ENCODE results near the gene VPREB1. TPM values are rescaled to one million over a fixed set of nuclear protein-coding genes. Genes with fewer than 3 reads are reported as not detected.
"Not testable (repeated sequence)": the region's sequence is repeated elsewhere in the genome, so short reads cannot be mapped to it uniquely, and the experiment has no call there.

VPREB1 gene
- total RNA-seq, 2 experiments from 2014 or later: not detected

DNA sequence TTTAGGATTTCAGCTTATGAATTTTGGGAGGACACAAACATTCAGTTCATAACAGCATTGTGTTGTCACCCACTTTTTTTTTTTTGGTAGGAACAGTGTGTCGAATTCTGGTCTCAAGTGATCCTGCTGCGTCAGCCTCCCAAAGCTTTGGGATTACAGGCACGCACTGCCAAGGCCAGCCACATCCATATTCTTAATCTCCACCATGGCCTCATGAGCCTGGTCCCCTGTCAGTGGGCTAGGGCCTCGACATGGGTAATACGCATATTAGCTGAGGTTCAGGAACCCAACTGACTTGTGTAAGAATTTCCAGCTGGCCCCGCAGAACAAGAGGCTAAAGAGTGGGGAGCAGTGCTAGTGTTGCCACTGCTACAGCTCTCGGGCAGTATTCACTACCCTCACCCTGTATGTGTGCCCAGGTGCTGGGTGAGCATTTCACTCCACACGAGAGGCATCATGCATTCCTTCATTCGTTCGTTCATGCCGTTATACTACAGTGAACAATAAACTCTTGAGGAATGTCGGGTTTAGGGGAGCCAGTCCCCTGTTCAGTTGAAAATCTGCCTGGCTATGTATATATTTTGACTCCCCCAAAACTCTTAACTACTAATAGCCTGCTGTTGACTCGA, 5.2 kb upstream of the VPREB1 start:
- POLR2A ChIA-PET: no interaction called here

DNA sequence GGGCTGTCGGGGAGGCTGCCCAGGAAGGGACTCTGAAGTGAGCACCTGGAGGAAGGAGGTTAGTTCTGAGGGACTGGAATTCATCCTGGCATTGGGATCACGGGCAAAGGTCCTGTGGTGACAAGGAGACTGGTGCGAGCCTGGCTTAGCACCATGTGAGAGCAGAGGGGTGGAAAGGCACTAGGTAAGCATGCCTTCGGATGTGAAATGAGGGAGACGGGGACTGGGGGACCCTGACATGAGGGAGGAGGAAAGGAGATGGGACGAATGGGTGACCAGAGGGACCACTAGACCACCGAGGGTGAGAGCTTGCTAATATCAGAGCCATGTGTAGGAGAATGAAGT, 3.1 kb upstream of the VPREB1 start:
- POLR2A ChIA-PET: no interaction called here
- CTCF ChIA-PET: interaction anchor here (1.1 kb wide), 1 partner anchor 34 kb away, joined by 3 read pairs; no protein-coding TSS in a partner anchor

More for the DNA sequence above, 5.2 kb upstream of the VPREB1 start:
- CTCF ChIA-PET: interaction anchor here (5.2 kb wide), 1 partner anchor 32 kb away, joined by 55 read pairs; no protein-coding TSS in a partner anchor

DNA sequence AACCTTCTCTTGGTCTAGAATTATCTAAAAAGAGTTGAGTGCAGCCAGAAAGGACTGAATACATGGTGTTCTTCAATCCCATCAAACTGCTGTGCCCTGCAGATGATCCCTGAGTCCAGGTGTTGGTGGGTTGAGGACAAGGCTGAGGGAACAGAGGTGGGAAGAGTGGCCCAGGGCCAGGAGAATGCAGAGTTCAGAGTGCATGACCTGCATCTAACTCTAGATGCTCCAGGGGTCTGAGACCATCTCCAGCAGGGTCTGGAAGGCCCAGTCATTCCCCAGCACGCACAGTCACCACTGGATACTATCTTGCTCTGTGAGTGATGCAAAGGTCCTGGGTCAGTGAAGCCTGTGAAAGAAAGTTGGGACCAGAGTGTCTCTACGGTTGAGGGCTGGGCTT, 2.1 kb upstream of the VPREB1 start:
- CTCF ChIA-PET: interaction anchor here (1.1 kb wide), 1 partner anchor 35 kb away, joined by 3 read pairs; no protein-coding TSS in a partner anchor
- POLR2A ChIA-PET: no interaction called here

DNA sequence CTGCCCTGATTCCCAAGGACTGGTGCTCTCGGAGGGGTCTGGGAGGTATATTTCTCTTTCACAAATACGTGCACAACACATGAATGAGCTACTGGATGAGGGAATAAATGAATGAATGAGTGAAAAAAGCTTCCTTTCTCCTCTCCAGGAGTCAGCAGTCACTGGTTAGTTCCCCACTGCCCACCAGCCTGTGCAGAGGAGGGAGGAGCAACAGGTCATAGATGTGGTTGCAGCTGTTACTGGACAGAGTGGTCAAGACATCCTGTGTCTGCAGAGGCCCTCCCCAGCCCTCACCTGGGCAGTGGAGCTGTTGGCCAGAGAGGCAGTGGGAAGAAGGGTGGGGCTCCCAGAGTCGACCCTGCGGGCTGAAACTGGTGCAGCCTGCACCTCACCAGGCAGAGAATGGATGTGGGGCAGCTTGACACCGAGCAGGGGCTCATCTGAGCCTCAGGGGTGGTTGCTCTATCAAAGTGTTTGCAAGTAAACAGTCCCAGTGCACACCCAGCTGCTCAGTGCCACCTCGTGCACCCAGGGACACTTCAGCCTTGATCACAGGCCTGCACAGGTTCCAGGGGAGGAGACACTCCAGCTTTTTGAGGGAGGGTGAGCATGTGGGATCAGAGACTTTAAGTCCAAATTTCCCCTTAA, 1.4 kb upstream of the VPREB1 start:
- ChIA-PET POLR2A (no interaction called here), CTCF (interaction anchor here (0.6 kb wide), 1 partner anchor 35 kb away, joined by 3 read pairs; no protein-coding TSS in a partner anchor)

DNA sequence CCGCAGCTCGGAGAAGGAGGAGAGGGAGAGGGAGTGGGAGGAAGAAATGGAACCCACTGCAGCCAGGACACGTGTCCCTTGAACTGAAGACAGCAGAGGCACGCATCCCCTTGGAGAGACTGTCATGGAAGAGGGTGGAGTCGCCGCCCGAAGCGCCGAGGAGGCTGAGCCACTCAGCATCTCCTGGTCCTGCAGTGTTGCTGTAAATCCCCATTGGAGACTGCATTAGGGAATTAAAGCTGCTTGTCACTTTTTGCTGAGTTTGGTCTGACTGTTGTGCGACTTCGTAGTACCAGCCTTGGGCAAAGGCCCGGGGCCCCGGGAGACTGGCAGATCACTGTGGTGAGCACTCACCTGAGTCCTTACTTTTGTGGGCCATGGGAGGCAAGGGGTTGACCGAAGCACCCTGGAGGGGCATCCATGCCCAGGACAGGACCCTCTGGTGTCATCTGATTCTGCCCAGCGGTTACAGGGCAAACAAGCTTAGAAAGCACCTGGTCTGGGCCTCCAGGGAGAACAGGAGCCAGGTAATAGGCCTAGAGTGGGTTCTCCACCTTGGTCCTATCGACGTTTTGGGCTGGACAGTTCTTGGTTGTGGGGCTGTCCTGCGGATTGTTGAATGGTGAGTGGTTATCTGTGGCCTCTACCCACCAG, 797 bp downstream of the VPREB1 start:
- ChIA-PET POLR2A (no interaction called here), CTCF (interaction anchor here (1.2 kb wide), 1 partner anchor 10 kb away, joined by 4 read pairs; no protein-coding TSS in a partner anchor)

DNA sequence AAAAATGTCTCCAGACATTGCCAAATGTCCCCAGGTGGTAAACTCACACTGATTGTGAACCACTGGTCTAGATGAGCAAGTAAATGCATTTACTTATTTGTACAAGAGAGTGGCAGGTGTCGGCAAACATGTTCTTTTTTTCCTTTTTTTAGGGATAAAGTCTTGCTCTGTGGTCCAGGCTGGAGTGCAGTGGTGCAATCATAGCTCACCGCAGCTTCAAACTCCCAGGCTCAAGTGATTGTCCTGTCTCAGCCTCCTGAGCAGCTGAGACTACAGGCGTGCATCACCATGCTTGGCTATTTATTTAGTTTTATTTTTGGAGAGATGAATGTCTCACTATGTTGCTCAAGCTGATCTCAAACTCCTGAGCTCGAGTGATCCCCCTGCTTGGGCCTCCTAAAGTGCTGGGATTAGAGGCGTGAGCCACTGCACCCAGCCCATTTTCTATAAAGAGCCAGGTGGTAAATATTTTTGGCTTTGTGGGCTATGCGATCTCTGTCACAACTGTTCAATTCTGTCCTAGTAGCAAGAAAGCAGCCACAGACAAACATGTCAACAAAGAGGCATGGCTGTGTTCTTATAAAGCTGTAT, 1.4 kb downstream of the VPREB1 start:
- ChIA-PET CTCF (interaction anchor here (1.2 kb wide), 1 partner anchor 11 kb away, joined by 4 read pairs; no protein-coding TSS in a partner anchor), POLR2A (no interaction called here)

DNA sequence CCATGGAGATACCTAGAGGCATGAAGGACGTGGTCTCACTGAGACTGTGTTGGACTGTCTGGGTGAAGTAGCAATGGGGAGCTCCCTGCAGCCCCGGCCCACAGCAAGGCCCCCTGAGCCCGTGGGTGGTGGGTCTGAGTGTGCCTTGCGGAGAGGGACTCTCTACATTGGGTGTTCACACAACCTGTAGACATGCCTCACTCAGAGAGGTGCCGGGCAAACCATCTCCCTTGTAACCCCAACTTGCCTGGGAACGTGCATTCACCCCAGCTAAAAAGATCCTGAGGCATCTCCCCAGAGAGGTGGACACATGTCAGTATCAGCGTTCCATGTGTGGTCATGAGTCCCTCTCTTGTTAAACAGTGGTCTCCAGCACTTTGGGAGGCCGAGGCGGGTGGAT, 2.1 kb downstream of the VPREB1 start:
- CTCF ChIA-PET: no interaction called here

DNA sequence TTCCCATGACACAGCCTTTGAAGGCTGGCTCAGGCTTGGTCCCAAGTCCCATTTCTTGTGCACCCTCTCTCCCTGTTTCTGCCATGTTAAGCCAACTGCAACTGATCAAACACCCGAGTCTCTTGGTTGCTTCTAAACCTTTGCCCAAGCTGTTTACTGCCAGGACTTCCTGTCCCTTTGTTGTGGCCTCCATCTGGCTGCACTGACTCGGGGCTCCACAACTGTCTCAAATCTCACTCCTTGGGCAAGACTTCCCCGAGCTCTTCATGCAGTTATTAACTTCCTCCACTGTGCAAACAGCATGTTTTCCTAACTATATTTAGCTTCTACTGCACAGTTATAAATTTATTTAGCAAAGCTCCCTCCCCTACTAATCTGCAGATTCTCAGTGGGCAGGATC, 4.3 kb downstream of the VPREB1 start:
- ChIA-PET CTCF (interaction anchor here (0.8 kb wide), 1 partner anchor 42 kb away, joined by 3 read pairs; no protein-coding TSS in a partner anchor), POLR2A (no interaction called here)

More for the DNA sequence above, 2.1 kb downstream of the VPREB1 start:
- POLR2A ChIA-PET: no interaction called here

DNA sequence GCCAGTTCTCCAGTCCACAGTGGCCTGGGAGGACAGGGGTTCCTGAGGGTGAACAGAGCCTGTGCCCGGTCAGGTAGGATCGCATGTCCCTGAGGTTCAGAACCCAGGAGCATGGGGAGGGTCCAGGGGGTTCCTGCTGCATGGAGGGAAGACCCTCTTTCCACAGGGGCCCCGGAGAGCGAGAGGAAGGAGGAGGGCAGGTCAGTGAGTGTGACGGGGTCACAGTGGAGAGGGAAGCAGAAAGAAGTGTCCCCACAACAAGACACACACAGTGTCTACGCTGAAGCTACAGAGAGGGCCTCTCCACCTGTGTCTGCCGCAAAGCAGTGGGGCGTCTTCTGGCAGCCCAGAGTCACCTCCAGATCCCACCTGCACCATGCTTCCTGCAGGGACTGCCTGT, 6.1 kb downstream of the VPREB1 start:
- POLR2A ChIA-PET, CTCF ChIA-PET: not testable (repeated sequence)

DNA sequence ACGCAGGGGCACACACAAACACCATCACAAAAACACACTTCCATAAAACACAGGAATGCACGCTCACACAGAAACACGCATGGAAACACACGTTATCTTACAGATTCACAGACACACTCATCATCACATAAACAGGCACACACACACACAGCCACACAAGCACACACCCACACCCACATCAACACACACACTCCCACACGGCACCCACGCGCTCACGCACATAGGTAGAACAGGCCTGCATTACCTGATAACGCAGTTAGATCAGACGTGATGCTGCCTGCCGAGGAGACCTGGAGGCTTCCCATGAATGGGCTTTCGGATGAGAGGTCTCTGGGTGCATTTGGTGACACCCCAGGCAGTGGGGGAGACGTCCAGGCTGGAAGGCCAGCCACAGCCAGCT, 11.5 kb downstream of the VPREB1 start:
- CTCF ChIA-PET, POLR2A ChIA-PET: not testable (repeated sequence)

DNA sequence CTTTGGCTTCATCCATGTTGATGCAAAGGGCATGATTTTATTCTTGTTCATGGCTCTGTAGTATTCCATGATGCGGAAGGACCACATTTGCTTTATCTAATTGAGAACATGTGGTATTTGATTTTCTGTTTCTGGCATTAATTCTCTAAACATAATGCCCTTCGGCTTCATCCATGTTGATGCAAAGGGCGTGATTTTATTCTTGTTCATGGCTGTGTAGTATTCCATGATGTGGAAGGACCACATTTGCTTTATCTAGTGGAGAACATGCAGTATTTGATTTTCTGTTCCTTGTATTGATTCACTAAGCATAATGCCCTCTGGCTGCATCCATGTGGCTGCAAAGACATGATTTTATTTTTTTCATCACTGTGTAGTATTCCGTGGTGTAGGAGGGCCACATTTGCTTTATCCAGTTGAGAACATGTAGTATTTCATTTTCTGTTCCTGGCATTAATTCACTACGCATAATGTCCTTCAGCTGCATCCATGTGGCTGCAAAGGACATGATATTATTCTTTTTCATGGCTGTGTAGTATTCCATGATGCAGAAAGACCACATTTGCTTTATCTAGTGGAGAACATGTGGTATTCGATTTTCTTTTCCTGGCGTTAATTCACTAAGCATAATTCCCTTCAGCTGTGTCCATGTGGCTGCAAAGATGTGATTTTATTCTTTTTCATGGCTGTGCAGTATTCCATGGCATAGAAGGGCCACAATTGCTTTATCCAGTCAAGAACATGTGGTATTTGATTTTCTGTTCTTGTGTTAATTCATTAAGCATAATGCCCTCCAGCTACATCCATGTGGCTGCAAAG, 14.2 kb downstream of the VPREB1 start:
- POLR2A ChIA-PET, CTCF ChIA-PET: not testable (repeated sequence)

DNA sequence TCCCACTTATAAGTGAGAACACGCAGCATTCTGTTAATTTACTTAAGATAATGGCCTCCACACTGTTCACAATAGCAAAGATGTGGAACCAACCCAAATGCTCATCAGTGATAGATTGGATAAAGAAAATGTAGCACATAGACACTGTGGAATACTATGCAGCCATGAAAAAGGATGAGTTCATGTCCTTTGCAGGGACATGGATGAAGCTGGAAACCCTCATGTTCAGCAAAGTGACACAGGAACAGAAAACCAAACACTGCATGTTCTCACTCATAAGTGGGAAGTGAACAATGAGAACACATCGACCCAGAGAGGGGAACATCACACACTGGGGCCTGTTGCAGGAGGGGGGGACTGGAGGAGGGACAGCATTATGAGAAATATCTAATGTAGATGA, 15.6 kb downstream of the VPREB1 start:
- CTCF ChIA-PET: not testable (repeated sequence)

DNA sequence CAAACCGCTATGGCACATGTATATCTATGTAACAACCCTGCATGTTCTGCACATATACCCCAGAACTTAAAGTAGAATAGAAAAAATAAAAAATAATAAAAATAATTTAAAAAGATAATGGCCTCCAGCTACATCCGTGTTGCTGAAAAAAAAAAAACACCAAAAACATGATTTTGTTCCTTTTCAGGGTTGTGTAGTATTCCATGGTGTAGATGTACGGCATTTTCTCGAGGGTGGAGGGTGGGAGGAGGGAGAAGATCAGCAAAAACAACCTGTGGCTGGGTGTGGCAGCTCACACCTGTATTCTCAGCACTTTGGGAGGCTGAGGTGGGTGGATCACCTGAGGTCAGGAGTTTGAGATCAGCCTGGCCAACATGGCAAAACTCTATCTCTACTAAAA, 16.0 kb downstream of the VPREB1 start:
- POLR2A ChIA-PET, CTCF ChIA-PET: not testable (repeated sequence)

More for the DNA sequence above, 15.6 kb downstream of the VPREB1 start:
- POLR2A ChIA-PET: not testable (repeated sequence)

DNA sequence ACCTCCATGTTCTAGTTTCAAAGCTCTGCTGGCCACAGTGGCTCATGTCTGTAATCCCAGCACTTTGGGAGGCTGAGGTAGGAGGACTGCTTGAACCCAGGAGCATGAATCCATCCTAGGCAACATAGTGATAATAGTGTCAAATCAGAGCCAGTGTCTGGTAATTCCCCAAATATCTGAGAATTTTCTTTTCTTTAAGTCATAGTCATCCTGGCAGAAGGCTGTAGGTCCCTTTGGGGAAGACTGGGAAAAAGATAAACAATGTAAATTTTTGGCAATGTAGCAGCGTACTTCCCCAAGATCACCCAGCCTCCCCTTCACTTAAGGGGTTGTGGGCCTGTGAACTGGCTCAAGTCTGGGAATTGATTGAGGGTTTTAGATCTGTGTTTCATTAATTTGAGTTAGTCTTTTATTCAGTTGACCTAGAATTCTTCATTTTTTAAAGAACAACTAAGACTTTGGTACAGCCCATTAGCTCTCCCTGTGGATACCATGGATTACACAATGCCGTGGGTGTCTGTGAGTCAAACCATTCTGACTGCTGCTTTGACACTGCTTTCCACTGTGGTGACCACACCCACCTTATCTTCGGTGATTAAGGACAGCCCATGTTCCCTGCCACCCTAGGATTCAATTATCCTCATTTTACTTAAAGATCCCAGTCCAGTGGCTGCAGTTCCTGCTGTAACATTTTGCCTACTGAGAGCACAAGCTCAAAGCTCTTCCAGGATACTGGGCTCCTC, 17.9 kb downstream of the VPREB1 start:
- POLR2A ChIA-PET, CTCF ChIA-PET: not testable (repeated sequence)

DNA sequence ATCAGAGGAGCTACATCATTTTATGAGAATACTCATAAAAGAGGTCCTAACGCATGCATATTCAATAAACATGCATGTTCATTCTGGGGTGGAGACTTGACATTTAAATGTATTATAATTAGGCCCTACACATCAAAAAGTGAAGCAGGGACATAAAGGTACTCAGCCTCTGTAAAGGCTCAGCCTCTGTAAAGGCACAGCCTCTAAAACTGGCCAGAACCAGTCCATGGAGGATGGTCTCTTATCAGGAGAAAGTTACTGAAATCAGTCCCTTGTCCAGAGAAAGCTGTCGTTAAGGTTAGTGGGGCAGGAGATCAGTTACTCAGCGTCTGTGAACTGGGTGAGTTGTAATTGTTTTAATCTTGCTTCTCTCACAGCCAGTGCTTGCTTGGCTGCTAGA, 19.2 kb downstream of the VPREB1 start:
- POLR2A ChIA-PET, CTCF ChIA-PET: not testable (repeated sequence)

DNA sequence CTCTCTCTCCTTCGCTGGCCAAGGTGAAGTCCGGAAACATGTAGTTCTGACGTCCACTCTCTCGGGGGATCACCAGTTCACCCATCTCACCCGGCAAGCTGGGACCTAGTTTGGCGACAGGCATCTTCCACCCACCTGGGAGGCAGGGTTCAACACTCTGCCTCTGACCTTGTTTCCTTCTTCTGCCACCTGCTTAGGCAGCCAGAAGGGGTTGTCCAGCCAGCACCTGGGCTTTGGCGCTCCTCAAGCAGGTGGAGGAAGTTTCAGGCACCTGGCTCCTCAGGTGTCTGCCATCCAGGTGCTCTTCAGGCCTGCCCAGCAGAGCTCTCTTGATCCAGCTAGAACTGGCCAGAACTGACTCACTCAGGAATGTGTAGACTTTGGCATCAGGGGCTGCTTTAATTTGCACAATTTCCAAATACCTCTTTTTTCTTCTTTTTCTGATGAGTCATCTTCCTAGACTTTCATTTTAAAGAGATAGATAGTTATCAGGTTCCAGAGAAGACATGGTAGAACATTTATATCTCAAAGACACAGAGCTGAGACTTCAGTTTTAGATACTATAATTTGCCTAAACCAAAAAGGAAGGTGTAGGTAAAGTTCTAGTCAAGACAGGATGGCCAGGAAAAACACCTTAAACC, 25.6 kb downstream of the VPREB1 start:
- POLR2A ChIA-PET, CTCF ChIA-PET: not testable (repeated sequence)

DNA sequence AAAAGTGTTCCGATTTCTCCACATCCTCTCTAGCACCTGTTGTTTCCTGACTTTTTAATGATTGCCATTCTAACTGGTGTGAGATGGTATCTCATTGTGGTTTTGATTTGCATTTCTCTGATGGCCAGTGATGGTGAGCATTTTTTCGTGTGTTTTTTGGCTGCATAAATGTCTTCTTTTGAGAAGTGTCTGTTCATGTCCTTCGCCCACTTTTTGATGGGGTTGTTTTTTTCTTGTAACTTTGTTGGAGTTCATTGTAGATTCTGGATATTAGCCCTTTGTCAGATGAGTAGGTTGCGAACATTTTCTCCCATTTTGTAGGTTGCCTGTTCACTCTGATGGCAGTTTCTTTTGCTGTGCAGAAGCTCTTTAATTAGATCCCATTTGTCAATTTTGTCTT, 32.8 kb downstream of the VPREB1 start:
- CTCF ChIA-PET, POLR2A ChIA-PET: not testable (repeated sequence)

DNA sequence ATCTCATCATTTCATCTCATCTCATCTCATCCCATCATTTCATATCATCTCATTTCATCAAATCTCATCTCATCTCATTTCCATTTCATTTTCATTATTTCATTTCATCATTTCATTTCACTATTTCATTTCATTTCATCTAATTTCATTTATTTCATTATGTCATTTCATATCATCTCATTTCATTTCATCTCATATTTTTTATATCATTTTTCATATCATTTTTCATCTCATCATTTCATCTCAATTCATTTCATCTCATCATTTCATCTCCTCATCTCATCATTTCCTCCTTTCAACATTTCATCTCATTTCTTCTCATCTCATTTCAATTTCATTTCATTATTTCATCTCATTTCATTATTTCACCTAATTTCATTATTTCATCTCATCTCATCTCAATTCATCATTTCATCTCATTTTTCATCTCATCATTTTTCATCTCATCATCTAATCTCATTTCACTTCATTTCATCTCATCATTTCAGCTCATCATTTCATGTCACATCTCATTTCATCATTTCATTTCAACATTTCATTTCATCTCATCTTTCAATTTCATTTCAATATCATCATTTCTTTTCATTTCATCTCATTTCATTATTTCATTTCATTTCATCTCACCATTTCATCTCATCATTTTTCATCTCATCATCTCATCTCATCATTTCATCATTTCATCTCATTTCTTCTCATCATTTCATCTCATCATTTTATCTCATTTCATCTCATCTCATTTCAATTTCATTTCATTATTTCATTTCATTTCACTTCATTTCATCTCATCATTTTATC, 40.6 kb downstream of the VPREB1 start:
- CTCF ChIA-PET, POLR2A ChIA-PET: not testable (repeated sequence)

Data from activated CD8-positive, alpha-beta memory T cell treated with anti-CD3 and anti-CD28 coated beads for 36 hours (primary cell).